Raji (cell line): Measurements from ENCODE around the gene VPS13C.

Source experiments
- POLR2A ChIP-seq: IDR thresholded peaks from 2 replicates; pipeline ENCODE4 v1.6.1; 2011; ENCODE audit warnings: low read depth, low read length, control low read depth; ENCODE audit not compliant: insufficient read depth

The VPS13C gene

DNA sequence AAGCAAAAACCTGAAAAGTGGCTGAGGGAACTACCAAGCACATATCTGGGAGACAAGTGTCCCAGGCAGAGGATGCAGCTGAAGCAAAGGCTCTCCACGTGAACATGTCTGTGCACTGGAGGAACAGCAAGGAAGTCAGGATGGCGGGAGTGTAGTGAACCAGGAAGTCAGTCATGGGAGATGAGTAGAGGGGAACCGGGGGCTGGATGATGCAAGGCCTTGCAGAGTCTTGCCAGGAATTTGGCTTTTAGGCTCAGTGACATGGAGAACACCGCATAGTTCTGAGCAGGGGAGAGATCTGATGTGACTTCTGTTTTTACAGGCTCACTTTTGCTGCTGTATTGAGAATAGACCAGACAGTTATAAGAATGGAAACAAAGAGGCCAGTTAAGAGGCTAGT lies 25.5 kb upstream of the VPS13C start:
- TF ChIP-seq POLR2A: no peak

DNA sequence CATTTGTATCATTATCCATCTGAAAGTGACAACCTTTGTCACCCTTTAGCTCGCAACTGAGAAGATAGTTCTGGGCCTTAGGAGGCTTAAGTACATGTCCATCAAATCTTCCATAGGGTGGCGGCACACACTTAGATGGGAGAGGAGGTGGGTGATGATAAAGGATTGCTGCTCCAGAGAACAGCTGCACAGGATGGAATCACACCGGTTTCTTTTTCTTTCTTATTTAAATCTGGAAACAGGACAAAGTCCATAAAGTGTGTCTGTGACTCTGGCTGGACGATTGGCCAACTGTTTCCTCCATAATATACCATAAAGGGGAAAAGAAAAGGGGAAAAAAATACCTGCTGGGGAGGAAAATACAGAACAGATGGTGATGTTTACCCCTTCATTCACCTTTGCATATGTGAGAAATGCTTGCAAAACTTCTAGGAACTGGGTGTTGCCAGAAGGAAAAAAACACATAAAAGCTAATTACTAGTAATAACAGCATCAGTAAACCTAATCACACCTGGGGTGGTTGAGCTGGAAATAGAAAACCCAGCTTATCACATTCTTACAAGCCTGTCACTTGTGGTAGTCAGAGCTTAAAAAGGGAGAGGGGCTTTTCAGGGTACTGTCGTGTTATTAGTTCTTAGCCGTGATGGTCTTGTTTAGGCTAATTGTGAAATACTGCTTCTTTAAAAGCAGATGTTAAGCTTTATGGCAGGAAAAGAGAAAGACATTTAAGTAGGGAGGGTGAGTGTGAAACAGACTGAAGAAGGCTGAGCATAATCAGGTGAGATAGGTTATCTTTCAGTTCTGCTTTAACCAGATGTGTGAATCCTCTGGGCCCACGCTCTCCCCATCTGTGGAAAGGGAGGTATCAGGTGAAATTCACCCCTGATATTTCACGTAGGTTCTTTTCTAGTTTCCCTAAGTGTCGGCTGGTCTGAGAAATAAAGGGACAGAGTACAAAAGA lies 23.2 kb upstream of the VPS13C start:
- TF ChIP-seq POLR2A: no peak

DNA sequence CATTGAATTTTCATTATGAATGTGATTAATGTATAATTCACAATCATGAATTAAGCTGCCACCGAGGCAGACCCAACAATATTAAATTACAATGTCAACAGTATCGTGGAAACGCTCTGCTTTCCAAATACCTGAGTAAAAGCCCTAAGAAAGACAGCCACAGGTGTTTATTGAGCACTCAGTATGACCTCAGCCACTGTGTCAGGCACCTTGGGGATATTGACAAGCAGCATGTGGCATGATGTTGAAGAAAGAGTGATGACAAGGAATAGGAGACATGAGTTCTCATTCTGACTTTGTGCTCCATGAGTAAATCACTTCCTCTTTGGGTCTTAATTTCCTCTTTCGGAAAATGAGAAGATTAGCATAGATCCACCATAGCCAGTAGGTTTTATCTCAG lies 19.3 kb upstream of the VPS13C start:
- TF ChIP-seq POLR2A: no peak

DNA sequence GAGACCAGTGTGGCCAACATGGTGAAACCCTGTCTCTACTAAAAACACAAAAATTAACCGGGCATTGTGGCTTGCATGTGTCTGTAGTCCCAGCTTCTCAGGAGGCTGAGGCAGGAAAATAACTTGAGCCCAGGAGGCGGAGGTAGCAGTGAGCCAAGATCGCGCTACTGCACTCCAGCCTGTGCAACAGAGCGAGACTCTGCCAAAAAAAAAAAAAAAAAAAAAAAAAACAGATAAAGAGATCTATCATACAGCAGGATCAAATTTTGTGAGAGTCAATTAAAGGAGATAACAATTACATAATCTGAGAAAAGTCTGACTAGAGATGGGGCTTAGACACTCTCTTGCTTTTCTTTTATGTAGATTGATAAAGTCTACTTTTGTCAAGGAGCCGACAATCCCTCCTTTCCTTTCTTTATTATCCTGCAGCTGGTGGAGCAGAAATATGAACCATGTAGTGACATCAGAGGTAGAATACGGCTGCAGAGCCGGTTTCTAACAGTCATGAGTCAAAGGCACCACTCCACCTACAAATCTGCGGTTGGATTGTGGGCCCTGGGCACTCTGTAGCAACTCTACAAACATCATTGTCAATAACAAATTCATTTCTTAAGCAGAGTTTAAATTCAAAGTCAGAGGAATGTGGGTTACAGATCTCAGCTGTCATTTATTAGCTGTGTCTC lies 15.5 kb upstream of the VPS13C start:
- TF ChIP-seq POLR2A: no peak

DNA sequence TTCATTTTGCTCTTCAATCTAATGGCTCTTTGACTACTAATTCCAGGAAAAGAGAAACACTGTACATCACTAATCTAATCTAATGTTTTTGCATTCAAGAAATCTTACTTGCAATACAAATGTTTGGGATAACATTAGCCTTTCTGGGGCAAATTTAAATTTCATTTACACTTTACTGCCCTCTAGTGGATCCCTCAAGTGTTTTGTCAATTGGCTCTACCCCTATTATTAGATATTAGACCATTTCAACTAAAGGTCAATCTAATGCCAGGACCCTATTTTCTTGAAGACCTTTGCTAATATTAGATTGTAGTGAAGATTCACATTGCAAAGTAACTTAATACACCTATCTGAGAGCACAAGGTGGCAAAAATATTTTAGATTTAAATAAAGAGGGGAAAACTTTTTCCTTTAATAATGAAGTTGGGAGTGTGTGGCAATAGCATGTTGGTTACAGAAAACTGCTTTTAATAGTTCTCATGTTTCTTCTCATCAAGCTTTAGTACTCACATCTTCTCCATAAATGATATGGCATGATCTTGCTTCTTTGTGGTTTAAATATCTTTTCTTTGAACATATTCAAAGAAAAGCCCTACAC lies 11.6 kb upstream of the VPS13C start:
- TF ChIP-seq POLR2A: no peak

DNA sequence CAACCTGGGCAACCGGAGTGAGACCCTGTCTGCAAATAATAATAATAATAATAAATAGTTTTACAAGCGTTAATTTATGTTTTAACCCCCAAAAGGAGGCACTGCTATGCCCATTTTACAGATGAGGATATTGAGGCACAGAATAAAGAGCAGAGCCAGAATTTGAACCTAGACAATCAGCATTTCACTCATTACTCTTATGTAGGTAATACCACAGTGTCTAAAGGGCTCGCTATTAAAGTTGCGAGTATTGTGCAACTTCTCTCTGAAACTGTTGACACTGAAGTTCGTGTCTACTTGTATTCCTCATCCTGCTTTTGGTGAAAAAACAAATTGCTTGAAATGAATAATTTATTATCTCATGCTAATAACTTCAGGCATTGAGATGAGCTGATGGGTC lies 9.3 kb upstream of the VPS13C start:
- TF ChIP-seq POLR2A: no peak

DNA sequence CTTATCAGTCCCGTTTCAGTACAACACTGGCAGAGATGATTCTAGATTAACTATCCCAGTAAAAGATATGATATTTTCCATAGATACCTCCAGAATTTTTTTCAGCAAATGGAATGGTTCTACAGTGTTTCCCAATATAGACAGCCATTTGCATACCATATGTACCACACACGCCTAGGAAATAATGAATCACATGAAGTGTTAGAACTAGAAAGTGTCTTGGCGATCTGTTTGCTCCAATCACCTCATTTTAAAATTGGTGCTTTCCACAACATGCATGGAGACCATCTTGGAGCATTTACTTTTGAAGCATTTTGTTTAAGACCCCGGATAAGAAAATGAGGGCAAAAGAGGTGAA lies 8.5 kb upstream of the VPS13C start:
- no peak for TF ChIP-seq POLR2A

DNA sequence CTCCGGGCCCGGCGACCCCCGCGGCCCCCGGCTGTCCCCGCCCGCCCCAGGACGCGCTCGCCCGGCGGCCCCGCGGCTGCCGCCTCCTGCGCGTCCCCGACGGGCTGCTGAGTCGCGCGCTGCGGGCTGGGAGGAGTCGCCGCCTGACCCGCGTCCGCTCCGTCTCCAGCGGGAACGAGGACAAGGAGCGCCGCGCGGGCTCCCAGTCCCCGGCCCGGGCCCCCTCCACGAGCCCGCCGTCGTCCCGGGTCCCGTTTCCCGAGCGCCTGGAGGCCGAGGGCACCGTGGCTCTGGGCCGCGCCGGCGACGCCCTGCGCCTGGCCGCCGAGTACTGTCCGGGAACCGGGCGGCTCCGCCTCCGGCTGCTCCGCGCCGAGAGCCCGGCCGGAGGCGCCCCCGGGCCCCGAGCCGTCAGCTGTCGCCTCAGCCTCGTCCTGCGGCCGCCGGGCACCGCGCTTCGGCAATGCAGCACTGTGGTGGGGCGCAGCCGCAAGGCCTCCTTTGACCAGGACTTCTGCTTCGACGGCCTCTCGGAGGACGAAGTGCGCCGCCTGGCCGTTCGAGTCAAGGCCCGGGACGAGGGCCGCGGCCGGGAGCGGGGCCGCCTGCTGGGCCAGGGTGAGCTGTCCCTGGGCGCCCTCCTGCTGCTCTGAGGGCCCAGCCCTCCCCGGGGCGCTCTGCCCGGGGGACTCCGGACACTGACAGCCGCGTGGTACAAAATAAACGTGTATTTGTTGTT lies 8.0 kb upstream of the VPS13C start:
- TF ChIP-seq POLR2A: no peak

DNA sequence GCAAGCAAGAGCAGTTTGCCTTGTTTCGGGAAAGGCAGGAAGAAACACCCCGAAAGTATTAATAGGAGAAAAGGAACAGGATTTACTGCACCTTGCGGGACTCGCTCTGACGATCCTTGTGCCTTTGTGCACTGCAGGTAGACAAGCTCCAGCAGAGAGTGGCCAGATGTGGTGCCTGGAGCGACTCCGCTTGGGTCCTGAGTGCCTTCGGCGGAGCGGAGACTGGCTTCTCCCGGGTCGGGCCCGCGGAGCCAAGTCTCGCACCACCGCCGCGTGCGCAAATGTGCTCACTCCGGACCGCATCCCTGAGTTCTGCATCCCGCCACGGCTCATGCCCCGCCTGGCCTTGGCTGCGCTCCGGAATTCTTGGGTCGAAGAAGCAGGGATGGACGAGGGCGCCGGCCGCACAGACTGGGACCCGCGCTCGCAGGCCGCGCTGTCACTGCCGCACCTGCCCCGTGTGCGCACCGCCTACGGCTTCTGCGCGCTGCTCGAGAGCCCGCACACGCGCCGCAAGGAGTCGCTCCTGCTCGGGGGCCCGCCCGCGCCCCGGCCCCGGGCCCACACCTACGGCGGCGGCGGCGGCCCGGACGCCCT lies 7.3 kb upstream of the VPS13C start:
- TF ChIP-seq POLR2A: no peak

DNA sequence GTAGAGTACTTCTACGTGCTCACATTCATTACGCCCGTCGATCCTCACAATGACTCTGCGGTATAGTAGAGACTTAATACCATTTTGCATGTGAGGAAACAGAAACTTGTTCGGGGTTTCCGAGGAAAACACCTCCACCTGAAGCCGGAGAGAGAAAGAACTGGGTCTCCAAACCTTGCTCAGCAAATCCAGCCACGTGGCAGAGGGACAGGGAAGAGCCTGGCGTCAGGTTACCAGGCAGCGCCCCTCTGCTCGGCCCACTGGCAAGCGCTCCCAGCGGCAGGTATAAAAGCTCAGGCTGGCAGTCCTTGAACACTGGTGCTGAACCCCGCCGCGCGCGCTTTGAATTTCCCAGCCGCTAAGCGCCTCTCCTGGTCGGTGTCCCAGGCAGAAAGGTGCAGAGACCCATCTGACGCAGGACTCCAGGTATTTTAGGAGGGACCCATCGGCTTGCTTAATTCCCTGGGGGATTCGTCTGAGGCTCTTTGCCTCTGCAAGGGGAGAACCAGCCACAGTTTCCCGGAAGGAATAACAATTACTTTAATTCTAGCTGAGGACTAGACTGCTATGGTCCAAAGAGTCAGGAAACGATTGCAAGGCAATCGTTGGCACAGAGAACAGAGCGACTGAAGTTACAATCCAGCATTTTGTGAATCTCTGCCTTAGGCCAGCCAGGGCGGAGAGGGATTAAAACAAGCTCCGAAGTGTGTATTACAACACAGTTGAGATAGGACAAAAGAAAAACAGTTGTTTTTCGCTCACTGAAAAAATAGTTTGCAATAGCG lies 6.6 kb upstream of the VPS13C start, which contains the start of gene C2CD4A:
Gene C2CD4A, plus strand, starts transcription at position 315 of the 785 bp plus-strand sequence. CDS start 637 bp downstream, outside the sequence.
- TF ChIP-seq POLR2A: no peak

DNA sequence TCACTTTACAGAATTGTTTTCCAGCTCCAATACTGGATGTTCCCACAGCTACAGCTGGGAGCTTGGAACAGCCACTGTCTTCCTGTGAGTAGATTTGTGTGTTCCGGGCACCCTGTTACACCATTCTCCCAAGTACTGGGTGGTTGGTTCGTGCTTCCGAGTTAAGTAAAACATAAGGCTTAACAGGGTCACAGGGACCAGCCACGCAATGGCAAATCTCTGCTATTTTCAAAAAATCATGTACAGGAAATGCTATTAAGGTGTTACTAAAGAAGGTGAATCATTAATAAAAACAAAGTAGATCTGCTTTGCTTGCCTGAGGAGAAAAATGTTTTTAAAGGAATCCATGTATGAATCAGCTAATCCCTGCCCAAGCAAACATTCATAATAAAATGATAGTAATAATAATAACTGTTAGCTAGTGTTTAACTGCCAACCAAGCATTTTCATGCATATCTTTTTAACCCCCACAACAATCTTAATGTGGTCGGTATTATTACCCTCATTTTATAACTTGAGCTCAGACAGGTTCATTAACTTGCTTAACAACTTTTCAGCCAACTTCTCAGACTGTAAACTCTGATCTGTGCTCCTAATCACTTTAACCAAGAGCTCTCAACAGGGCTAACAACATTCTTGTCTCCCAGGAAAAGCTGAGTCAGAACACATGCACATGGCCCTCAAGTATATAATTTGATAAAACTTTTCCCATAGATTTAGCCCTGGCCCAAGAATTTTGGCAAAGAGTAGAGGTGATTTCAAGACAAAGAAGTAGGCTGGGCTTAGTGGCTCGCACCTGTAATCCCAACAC lies 3.8 kb upstream of the VPS13C start:
- no peak for TF ChIP-seq POLR2A

DNA sequence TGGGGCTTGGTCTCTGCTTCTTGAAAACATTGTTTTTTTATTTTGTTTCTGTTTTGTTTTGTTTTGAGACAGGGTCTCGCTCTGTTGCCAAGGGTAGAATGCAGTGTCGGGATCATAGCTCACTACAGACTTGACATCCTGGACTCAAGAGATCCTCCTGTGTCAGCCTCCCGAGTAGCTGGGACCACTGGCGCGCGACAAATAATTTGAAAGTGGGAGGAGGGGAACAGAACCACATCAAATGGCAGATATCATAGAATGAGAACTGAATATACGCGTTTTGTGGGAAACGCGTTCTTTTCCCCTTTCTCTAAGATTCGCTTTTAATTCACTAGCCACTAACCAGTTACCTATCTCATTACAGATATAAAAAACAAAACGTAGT lies 641 bp upstream of the VPS13C start:
- no peak for TF ChIP-seq POLR2A

DNA sequence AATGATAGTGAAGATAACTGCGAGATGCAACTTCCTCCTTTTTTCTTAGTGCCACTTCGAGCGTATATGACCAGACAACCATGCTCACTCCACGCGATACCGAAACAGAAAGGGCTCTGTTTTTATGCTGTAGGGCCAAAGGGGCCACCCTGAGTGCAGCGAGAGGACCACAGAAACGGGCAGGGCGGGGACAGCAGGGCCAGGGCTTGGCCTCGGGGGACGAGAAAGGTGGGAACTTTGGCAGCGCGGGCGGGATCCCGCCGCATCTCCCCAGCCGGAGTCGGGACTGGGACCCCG lies 483 bp downstream of the VPS13C start:
- peak; percentile 12; the same call in 1 of the 2 replicates for TF ChIP-seq POLR2A
